ENCODE data around the gene RTCA.

- TF ChIP-seq EZH2 (IDR thresholded peaks at IDR 0.05) (no peak), ZFX (IDR thresholded peaks at IDR 0.05) (no peak), CTCF (IDR thresholded peaks at IDR 0.05 in 2 of 3, conservative IDR thresholded peaks at IDR 0.05 in 1 of 3; ENCODE audit: borderline replicate concordance in 1 of 3, insufficient read depth in 1 of 3, low read depth in 2 of 3, low read length in 2 of 3) (no peak), POLR2A (IDR thresholded peaks at IDR 0.05; ENCODE audit: borderline replicate concordance, extremely low read depth, insufficient read depth, insufficient read length) (no peak), RAD21 (IDR thresholded peaks at IDR 0.05; ENCODE audit: low read depth) (no peak), POLR2AphosphoS5 (IDR thresholded peaks at IDR 0.05; ENCODE audit: low read depth, low read length) (no peak), JUND (IDR thresholded peaks at IDR 0.05) (no peak), EZH2phosphoT487 (IDR thresholded peaks at IDR 0.05; ENCODE audit: borderline replicate concordance) (no peak), ZNF274 (IDR thresholded peaks at IDR 0.05; ENCODE audit: low read depth, low read length) (no peak), SP1 (IDR thresholded peaks at IDR 0.05; ENCODE audit: low read depth) (no peak), CEBPB (IDR thresholded peaks at IDR 0.05; ENCODE audit: low read depth) (no peak), YY1 (IDR thresholded peaks at IDR 0.05; ENCODE audit: extremely low read depth, insufficient replicate concordance, low read depth, low read length) (no peak), MAX (IDR thresholded peaks at IDR 0.05) (no peak)
Measured at GRCh38 chr1:100300691-100301090, 34.7 kb downstream of the RTCA start.
